ENCODE data around the gene PCSK4.
"Not testable (repeated sequence)": the region's sequence is repeated elsewhere in the genome, so short reads cannot be mapped to it uniquely, and the experiment has no call there.

The PCSK4 gene

GRCh38 chr19:1487576-1488281, 2.4 kb downstream of the PCSK4 start:
- no peak for DNase-seq (ENCODE audit: low spot score)

GRCh38 chr19:1486720-1487575, 3.2 kb downstream of the PCSK4 start:
- DNase-seq (ENCODE audit: low spot score) = no peak

- no peak for DNase-seq (ENCODE audit: low spot score)
Observed at GRCh38 chr19:1483979-1484428, 6.1 kb downstream of the PCSK4 start.

GRCh38 chr19:1483131-1483978, 6.8 kb downstream of the PCSK4 start:
- DNase-seq (ENCODE audit: low spot score) = no peak

- DNase-seq (ENCODE audit: low spot score) = no peak
Observed at GRCh38 chr19:1482361-1483130, 7.6 kb downstream of the PCSK4 start.

- DNase-seq (ENCODE audit: low spot score) = no peak
Observed at GRCh38 chr19:1481893-1482360, 8.2 kb downstream of the PCSK4 start.

- no peak for DNase-seq (ENCODE audit: low spot score)
Observed at GRCh38 chr19:1481224-1481892, 8.8 kb downstream of the PCSK4 start.

GRCh38 chr19:1478934-1479707, 11.0 kb downstream of the PCSK4 start, which contains the start of gene C19orf25:
TSS of gene C19orf25 (minus strand) at chr19:1479215. CDS start at chr19:1478903, 312 bp downstream.
- peak; percentile 93 for DNase-seq (ENCODE audit: low spot score)

GRCh38 chr19:1477056-1477455, 13.1 kb downstream of the PCSK4 start:
- DNase-seq (ENCODE audit: low spot score) = not testable (repeated sequence)

GRCh38 chr19:1475751-1476437, 14.3 kb downstream of the PCSK4 start:
- DNase-seq (ENCODE audit: low spot score) = no peak

GRCh38 chr19:1474765-1475351, 15.3 kb downstream of the PCSK4 start:
- DNase-seq (ENCODE audit: low spot score) = no peak

- DNase-seq (ENCODE audit: low spot score) = no peak
Observed at GRCh38 chr19:1474011-1474764, 16.0 kb downstream of the PCSK4 start.

GRCh38 chr19:1473085-1473851, 16.9 kb downstream of the PCSK4 start:
- no peak for DNase-seq (ENCODE audit: low spot score)

- DNase-seq (ENCODE audit: low spot score) = no peak
Observed at GRCh38 chr19:1472231-1473084, 17.7 kb downstream of the PCSK4 start.

GRCh38 chr19:1471515-1472160, 18.5 kb downstream of the PCSK4 start:
- no peak for DNase-seq (ENCODE audit: low spot score)

- no peak for DNase-seq (ENCODE audit: low spot score)
Observed at GRCh38 chr19:1471010-1471514, 19.1 kb downstream of the PCSK4 start.
